Stimulated activated CD8-positive, alpha-beta memory T cell treated with anti-CD3 and anti-CD28 coated beads, Interleukin-12 subunit alpha, Interleukin-12 subunit beta, amount 100 ng/mL, for 4 hours (primary cell): Measurements from ENCODE around the gene AAMDC.
"Not testable (repeated sequence)": the region's sequence is repeated elsewhere in the genome, so short reads cannot be mapped to it uniquely, and the experiment has no call there.

ENCODE experiments used
- DNase-seq: peaks from one replicate; pipeline ENCODE4 v3.0.0-alpha.2; 2020; ENCODE audit warnings: low read depth

The AAMDC gene

DNA sequence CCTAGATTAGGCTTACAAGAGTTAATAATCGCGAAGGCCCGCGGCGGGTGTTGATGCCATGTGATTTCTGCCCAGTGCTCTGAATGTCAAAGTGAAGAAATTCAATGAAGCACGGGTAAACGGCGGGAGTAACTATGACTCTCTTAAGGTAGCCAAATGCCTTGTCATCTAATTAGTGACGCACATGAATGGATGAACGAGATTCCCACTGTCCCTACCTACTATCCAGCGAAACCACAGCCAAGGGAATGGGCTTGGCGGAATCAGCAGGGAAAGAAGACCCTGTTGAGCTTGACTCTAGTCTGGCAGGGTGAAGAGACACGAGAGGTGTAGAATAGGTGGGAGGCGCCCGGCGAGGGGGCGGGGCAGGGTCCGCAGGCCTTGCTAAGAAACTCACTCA, 65.5 kb downstream of the AAMDC start:
- no peak for DNase-seq

DNA sequence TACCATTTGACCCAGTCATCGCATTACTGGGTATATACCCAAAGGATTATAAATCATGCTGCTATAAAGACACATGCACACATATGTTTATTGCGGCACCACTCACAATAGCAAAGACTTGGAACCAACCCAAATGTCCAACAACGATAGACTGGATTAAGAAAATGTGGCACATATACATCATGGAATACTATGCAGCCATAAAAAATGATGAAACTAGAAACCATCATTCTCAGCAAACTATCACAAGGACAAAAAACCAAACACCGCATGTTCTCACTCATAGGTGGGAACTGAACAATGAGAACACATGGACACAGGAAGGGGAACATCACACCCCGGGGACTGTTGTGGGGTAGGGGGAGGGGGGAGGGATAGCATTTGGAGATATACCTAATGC, 68.1 kb downstream of the AAMDC start:
- not testable (repeated sequence) for DNase-seq

DNA sequence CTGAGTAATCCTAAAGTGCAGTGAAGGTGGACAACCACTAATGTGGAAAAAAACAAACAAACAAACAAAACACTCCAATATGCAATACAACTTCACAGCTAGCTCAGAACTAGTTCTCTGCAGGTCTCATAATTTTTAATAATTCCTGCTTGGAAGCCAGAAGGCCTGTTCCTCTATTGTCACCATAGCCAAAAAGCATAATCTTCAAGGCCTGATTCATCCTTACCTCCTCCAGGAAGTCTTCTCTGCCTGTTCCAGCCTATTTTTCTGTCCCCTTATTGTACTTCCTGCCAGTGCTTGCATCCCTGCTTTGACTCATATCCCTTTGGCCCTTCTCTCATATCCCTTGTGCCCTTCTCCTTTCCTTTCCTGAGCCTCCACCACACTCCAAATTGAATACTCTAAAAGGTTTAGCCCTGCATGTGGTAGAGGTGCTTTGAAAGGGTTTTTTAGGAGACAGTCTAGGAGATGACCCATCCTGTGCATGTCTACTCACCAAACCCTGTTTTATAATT, 69.2 kb downstream of the AAMDC start:
- not testable (repeated sequence) for DNase-seq

DNA sequence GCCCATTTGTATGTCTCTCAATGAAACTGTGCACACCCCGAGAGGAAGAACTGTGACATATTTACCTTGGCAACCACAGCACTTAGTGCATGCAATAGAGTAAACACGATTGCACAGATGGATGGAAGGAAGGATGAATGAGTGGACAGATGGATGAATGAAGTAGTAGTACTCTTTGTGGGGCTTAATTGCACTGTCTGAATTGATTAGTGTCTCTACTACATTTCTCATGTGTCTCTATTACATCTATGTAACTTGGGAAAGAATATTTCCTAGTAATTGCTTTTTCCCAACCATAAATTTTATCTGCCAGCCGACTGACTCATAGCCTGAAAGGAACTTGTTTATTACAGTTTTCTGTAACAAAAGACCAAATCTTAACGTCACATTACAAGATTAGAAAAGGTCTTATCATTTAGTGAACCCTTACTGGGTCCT, 69.7 kb downstream of the AAMDC start:
- DNase-seq: not testable (repeated sequence)

DNA sequence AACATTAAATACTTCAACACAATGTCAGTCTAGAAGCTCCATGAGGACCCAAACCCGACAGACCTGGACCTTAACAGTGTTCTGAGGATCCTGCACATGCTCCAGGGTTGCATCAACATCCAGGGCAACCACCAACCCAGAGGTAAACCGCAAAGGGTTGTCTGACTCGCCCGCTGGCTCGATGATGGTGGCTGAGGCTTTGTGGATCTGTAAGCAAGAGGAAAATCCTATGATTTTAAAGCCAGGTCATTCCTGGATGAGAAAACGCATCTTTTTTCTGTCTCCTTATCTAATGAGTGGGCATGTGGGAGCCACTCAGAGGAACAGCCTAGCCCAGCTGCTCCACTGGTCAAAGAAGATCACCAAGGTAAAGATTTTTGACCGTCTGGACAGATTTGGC, 70.3 kb downstream of the AAMDC start:
- not testable (repeated sequence) for DNase-seq

DNA sequence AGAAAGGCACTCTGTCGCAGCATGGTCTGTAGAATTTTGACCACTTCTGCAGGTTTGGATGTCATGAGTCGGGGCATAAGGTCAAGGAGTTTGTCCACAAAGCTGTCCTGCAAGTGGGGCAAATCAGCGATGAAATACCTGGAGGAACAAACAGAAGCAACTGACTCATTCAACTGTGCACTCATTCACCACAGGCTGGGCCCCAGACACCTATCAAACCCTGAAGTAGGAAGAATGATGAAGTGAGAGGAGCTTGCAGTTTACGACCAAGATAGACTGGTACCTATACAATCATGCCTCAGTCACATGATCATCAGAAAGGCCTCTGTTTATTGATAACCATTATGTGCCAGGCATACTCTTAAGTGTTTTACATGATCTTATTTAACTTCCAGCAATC, 70.8 kb downstream of the AAMDC start:
- DNase-seq: not testable (repeated sequence)

DNA sequence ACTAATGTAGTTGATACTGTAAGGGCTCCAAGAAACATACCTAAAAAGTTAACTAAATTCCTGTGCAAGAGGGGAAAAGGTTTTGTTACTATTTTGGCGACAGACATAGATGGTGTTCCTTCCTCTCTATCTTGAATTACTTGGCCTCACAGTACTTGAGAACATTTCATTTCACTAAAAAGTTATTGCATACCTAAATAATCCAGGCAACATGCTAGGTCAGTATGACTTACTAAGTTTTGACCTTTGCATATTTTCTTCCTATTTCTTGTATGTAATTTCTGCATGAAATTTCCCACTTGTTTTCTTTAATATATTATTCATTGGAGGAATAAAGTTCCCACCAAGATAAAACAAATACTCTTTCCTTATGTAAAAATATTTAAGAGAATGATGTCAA, 74.0 kb downstream of the AAMDC start:
- not testable (repeated sequence) for DNase-seq

DNA sequence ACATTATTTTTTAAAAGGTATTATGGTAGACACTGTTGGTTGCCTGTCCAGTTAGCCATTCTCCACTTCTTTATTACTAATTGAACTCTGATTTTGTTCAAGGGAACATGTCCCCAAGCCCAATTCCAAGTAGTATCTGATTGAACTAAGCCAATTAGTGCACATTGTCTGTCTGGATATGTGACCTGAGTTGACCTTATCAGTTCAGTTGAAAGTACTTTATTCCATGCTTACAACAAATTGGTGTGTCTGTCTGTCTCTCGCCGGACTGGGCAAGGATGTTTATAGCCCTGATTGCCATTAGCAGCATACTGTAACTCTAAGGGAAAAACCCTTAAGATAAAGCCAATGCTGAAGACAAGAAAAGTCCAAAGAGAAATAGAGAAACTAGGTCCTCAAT, 87.9 kb downstream of the AAMDC start:
- DNase-seq: no peak

DNA sequence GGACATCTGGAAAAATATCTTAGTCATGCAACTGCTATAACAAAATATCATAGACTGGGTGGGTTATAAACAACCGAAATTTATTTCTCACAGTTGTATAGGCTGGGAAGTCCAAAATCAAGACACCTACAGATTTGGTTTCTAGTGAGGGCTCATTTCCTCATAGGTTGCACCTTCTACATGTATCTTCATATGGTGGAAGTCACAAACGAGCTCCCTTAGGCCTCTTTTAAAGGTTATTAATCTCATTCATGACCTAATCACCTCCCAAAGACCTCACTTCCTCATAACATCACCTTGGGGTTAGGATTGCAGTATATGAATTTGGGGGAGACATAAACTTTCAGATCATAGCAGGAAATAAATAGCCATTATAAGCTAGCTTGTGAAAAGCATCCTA, 88.3 kb downstream of the AAMDC start:
- no peak for DNase-seq

DNA sequence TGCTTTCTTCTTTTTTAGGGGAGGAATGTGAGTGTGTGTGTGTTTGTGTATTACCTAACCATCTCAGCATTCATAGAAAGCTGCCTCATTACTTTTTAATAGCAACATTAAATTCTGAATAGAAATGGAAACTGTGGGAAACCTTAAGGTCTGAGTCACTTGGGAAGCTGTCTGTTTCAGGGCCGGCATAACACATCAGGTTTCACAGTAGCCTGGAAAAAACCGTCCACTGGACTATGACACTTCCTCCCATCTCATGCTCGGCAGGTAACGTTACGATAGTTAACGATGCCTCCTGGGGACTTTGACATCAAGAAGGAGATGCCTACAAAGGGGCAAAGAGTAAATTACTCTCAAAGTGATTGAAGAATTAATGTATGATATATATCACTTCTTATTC, 89.9 kb downstream of the AAMDC start:
- not testable (repeated sequence) for DNase-seq

DNA sequence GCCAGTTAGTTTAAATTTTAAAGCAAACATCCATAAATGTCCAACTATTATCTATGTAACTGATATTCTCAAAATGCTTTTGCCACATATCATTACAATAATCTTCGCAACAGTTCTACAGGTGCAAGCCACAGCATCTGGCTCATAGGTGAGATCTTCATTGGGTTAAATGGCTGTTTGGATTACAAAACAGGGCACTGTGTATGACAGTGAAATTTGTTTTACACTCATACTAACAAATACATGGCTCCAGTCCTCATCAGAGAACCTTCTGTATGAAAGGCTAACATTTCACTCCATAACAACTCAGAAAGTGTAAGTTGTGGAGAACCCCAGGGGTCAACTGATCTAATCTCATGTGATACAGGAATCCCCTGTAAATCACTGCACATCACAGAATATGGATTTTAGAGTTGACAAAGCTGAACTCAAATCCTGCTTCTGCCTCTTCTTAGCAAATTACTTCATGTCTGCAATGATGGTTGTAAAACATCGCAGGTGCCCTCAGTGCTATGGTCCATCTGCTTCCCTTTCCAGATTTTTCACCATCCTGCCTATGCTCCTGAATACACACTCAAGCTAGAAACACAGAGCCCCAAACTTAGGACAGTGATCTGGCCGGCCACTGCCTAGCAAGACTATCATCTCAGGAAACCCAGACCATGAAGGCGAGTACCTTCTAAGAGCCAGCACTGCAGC, 92.8 kb downstream of the AAMDC start:
- not testable (repeated sequence) for DNase-seq

DNA sequence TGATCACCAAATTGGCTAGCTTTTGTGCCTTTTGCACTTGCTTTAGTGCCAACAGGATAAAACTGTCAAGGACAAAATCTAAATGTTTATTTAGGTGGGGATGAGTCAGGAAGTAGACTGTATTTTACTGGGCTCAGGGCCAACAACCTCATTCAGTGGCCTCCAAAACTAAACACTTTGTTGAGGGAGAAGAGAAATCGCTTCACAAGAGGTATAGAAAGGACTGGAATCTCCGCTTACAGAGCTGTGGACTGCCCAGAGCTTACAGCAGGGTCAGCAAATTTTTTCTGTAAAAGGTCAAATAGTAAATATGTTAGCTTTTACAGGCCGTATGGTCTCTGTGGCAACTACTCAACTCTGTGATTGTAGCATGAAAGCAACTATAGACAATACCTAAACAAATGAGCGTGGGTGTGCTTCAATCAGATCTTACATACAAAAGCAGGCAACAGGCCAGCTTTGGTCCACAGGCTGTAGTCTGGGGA, 93.4 kb downstream of the AAMDC start:
- DNase-seq: not testable (repeated sequence)

DNA sequence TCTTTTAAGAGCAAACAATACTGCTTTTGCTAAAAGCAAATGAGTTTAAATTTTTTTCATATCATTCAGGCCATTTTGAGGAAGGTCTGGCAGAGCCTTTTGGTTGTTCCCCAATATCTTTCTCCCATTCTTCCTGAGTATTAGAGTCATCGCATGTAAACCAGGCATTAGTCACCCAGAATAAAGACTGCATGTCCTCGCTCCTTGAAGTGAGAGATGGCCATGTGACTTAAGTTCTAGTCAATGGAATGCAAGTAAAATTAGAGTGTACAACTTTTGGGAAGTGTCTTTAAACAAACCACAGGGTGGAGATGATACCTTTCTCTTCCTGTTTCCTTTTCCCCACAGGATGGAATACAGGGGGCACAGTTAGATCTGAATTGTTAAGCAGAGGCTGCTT, 96.8 kb downstream of the AAMDC start:
- not testable (repeated sequence) for DNase-seq
